ENCODE results near the gene SLC38A10. TPM values are rescaled to one million over a fixed set of nuclear protein-coding genes. Genes with fewer than 3 reads are reported as not detected.

The SLC38A10 gene
- total RNA-seq, 1 donor from 2014 or later = 120 TPM

GRCh38 chr17:81333616-81334368, 38.7 kb upstream of the SLC38A10 start:
- TF ChIP-seq CTCF (IDR thresholded peaks at IDR 0.05) = no peak
- Mint-ChIP-seq H3K27ac (ENCODE audit: unreplicated experiment) (no peak overlapping the region), H3K4me1 (ENCODE audit: unreplicated experiment) (peaks cover 42% of the 10 kb centered on the region), H3K4me3 (ENCODE audit: unreplicated experiment) (no peak overlapping the region), H3K36me3 (ENCODE audit: unreplicated experiment) (no peaks in the 10 kb centered on the region), H3K27me3 (ENCODE audit: unreplicated experiment) (peaks cover 7% of the 10 kb centered on the region), H3K9me3 (ENCODE audit: unreplicated experiment) (no peaks in the 10 kb centered on the region)
- DNase-seq (ENCODE audit: extremely low spot score, unreplicated experiment) = no peak

- TF ChIP-seq CTCF (IDR thresholded peaks at IDR 0.05) = no peak
- H3K36me3 Mint-ChIP-seq (ENCODE audit: unreplicated experiment) = no peaks in the 10 kb centered on the region
- H3K9me3 Mint-ChIP-seq (ENCODE audit: unreplicated experiment) = no peaks in the 10 kb centered on the region
- H3K27ac Mint-ChIP-seq (ENCODE audit: unreplicated experiment) = no peak overlapping the region
- peaks cover 41% of the 10 kb centered on the region for H3K4me1 Mint-ChIP-seq (ENCODE audit: unreplicated experiment)
- H3K4me3 Mint-ChIP-seq (ENCODE audit: unreplicated experiment) = no peak overlapping the region
- peaks cover 7% of the 10 kb centered on the region for H3K27me3 Mint-ChIP-seq (ENCODE audit: unreplicated experiment)
- DNase-seq (ENCODE audit: extremely low spot score, unreplicated experiment) = no peak
These were observed 37.9 kb upstream of the SLC38A10 start for GRCh38 chr17:81332914-81333528.

DNA sequence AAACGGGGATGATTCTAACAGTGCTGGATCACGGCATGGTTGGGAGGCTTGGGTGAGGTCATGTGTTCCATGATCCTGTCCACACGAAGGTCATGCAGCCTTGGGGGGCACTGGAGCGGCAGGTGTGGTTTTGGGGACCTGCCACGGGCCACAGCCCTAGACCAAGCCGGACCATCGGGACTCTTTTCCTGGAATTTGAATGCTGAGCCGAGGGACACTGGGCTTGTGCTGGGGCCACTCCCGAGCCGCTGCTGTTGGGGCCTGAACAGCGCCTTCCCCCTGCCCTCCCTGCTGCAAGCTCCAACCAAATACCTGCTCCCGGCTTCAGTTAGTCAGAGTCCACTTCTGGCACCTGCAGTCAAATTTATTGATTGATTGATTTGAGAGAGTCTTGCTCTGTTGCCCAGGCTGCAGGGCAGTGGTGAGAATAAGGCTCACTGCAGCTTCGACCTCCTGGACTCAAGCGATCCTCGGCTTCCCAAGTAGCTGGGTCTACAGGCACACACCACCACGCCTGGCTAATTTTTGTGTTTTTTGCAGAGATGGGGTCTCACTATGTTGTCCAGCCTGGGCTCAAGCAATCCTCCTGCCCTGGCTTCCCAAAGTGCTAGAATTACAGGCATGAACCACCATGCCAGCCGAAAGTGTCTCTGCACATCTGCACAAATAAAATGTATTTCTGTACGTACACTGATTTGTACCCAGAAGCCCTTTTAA, 37.2 kb upstream of the SLC38A10 start:
- H3K4me3 Mint-ChIP-seq (ENCODE audit: unreplicated experiment) = no peak overlapping the region
- H3K36me3 Mint-ChIP-seq (ENCODE audit: unreplicated experiment) = no peaks in the 10 kb centered on the region
- DNase-seq (ENCODE audit: extremely low spot score, unreplicated experiment) = no peak
- H3K27me3 Mint-ChIP-seq (ENCODE audit: unreplicated experiment) = peaks cover 7% of the 10 kb centered on the region
- TF ChIP-seq CTCF (IDR thresholded peaks at IDR 0.05) = no peak
- H3K9me3 Mint-ChIP-seq (ENCODE audit: unreplicated experiment) = no peaks in the 10 kb centered on the region
- H3K27ac Mint-ChIP-seq (ENCODE audit: unreplicated experiment) = no peak overlapping the region
- H3K4me1 Mint-ChIP-seq (ENCODE audit: unreplicated experiment) = peaks cover 39% of the 10 kb centered on the region

- peaks cover 7% of the 10 kb centered on the region for H3K27me3 Mint-ChIP-seq (ENCODE audit: unreplicated experiment)
- H3K4me3 Mint-ChIP-seq (ENCODE audit: unreplicated experiment) = no peak overlapping the region
- no peak for TF ChIP-seq CTCF (IDR thresholded peaks at IDR 0.05)
- no peaks in the 10 kb centered on the region for H3K9me3 Mint-ChIP-seq (ENCODE audit: unreplicated experiment)
- no peak for DNase-seq (ENCODE audit: extremely low spot score, unreplicated experiment)
- H3K36me3 Mint-ChIP-seq (ENCODE audit: unreplicated experiment) = no peaks in the 10 kb centered on the region
- H3K27ac Mint-ChIP-seq (ENCODE audit: unreplicated experiment) = no peak overlapping the region
- H3K4me1 Mint-ChIP-seq (ENCODE audit: unreplicated experiment) = peaks cover 43% of the 10 kb centered on the region
These were observed 36.5 kb upstream of the SLC38A10 start for GRCh38 chr17:81331527-81332043.

GRCh38 chr17:81330884-81331245, 35.8 kb upstream of the SLC38A10 start:
- no peak overlapping the region for H3K27ac Mint-ChIP-seq (ENCODE audit: unreplicated experiment)
- H3K4me3 Mint-ChIP-seq (ENCODE audit: unreplicated experiment) = no peak overlapping the region
- H3K27me3 Mint-ChIP-seq (ENCODE audit: unreplicated experiment) = peaks cover 7% of the 10 kb centered on the region

More at GRCh38 chr17:81330884-81331245, 35.8 kb upstream of the SLC38A10 start:
- Mint-ChIP-seq H3K9me3 (ENCODE audit: unreplicated experiment) (no peaks in the 10 kb centered on the region), H3K4me1 (ENCODE audit: unreplicated experiment) (peaks cover 43% of the 10 kb centered on the region), H3K36me3 (ENCODE audit: unreplicated experiment) (no peaks in the 10 kb centered on the region)
- DNase-seq (ENCODE audit: extremely low spot score, unreplicated experiment) = no peak
- no peak for TF ChIP-seq CTCF (IDR thresholded peaks at IDR 0.05)

Data from osteocyte (in vitro differentiated cells).